ENCODE results near the gene SDHAF1.
"Not testable (repeated sequence)": the region's sequence is repeated elsewhere in the genome, so short reads cannot be mapped to it uniquely, and the experiment has no call there.

SDHAF1 gene

GRCh38 chr19:36014012-36014924 is 19.3 kb downstream of the SDHAF1 start, which contains the start of gene ALKBH6:
Gene ALKBH6, minus strand, starts transcription at chr19:36014213. Its CDS starts 816 bp downstream, at chr19:36013397.
- peak; percentile 95 to 98 for DNase-seq (ENCODE audit: low read depth in 2 of 2, low spot score in 1 of 2)

- no peak for DNase-seq (ENCODE audit: low read depth in 2 of 2, low spot score in 1 of 2)
Measured at GRCh38 chr19:36019061-36019670, 24.2 kb downstream of the SDHAF1 start.

- no peak for DNase-seq (ENCODE audit: low read depth in 2 of 2, low spot score in 1 of 2)
Measured at GRCh38 chr19:36023432-36023831, 28.4 kb downstream of the SDHAF1 start.

GRCh38 chr19:36025541-36025940 is 30.6 kb downstream of the SDHAF1 start:
- DNase-seq (ENCODE audit: low read depth in 2 of 2, low spot score in 1 of 2): no peak

GRCh38 chr19:36026091-36026876 is 31.3 kb downstream of the SDHAF1 start:
- DNase-seq (ENCODE audit: low read depth in 2 of 2, low spot score in 1 of 2): no peak

- DNase-seq (ENCODE audit: low read depth in 2 of 2, low spot score in 1 of 2): no peak
Measured at GRCh38 chr19:36027696-36028095, 32.7 kb downstream of the SDHAF1 start.

- no peak for DNase-seq (ENCODE audit: low read depth in 2 of 2, low spot score in 1 of 2)
Measured at GRCh38 chr19:36028313-36029041, 33.5 kb downstream of the SDHAF1 start.

GRCh38 chr19:36030264-36031148 is 35.5 kb downstream of the SDHAF1 start:
- no peak for DNase-seq (ENCODE audit: low read depth in 2 of 2, low spot score in 1 of 2)

GRCh38 chr19:36031308-36031707 is 36.3 kb downstream of the SDHAF1 start:
- no peak for DNase-seq (ENCODE audit: low read depth in 2 of 2, low spot score in 1 of 2)

- peak in 1 of 2 donors; percentile 27 for DNase-seq (ENCODE audit: low read depth in 2 of 2, low spot score in 1 of 2)
Measured at GRCh38 chr19:36032251-36033104, 37.5 kb downstream of the SDHAF1 start, which contains the start of gene CLIP3. Gene CLIP3, minus strand, starts transcription at chr19:36032873. Its CDS starts 516 bp downstream, at chr19:36032357.

GRCh38 chr19:36040495-36040894 is 45.5 kb downstream of the SDHAF1 start:
- DNase-seq (ENCODE audit: low read depth in 2 of 2, low spot score in 1 of 2): no peak

GRCh38 chr19:36041092-36041491 is 46.1 kb downstream of the SDHAF1 start:
- not testable (repeated sequence) for DNase-seq (ENCODE audit: low read depth in 2 of 2, low spot score in 1 of 2)

GRCh38 chr19:36041831-36042230 is 46.8 kb downstream of the SDHAF1 start:
- no peak for DNase-seq (ENCODE audit: low read depth in 2 of 2, low spot score in 1 of 2)

GRCh38 chr19:36043952-36044351 is 49.0 kb downstream of the SDHAF1 start:
- no peak for DNase-seq (ENCODE audit: low read depth in 2 of 2, low spot score in 1 of 2)

Data from stimulated activated CD8-positive, alpha-beta memory T cell treated with anti-CD3 and anti-CD28 coated beads, Interleukin-4, amount 100 ng/mL, for 1 hour (primary cell).